NOMO-1 treated with DMSO at 0.1 percent for 48 hours (cell line): ENCODE measurements around the gene HDDC3.
A peak's percentile ranks its signal among the peaks of the same experiment; 100 is the strongest.
"Not testable (repeated sequence)": the region's sequence is repeated elsewhere in the genome, so short reads cannot be mapped to it uniquely, and the experiment has no call there.

Source experiments
- DNase-seq: peaks from one replicate; lab custom pipeline; 2025; ENCODE audit not compliant: unreplicated experiment; lab: John Stamatoyannopoulos, UW

The HDDC3 gene

GRCh38 chr15:90910441-90911301 lies 21.7 kb downstream of the HDDC3 start:
- DNase-seq = no peak

- no peak for DNase-seq
Observed at GRCh38 chr15:90909976-90910375, 22.4 kb downstream of the HDDC3 start.

GRCh38 chr15:90909449-90909848 lies 22.9 kb downstream of the HDDC3 start:
- not testable (repeated sequence) for DNase-seq

GRCh38 chr15:90907838-90908507 lies 24.4 kb downstream of the HDDC3 start:
- no peak for DNase-seq

GRCh38 chr15:90907051-90907660 lies 25.2 kb downstream of the HDDC3 start:
- DNase-seq = no peak

GRCh38 chr15:90906181-90906849 lies 26.0 kb downstream of the HDDC3 start:
- no peak for DNase-seq

GRCh38 chr15:90905306-90906180 lies 26.8 kb downstream of the HDDC3 start:
- no peak for DNase-seq

GRCh38 chr15:90904746-90905145 lies 27.6 kb downstream of the HDDC3 start:
- DNase-seq = no peak

- no peak for DNase-seq
Observed at GRCh38 chr15:90903733-90904536, 28.4 kb downstream of the HDDC3 start.

GRCh38 chr15:90902840-90903732 lies 29.3 kb downstream of the HDDC3 start, which contains the start of gene MAN2A2:
TSS of gene MAN2A2 (plus strand) at chr15:90903302. CDS start at chr15:90904208, 906 bp downstream.
- peak; percentile 64 for DNase-seq

GRCh38 chr15:90902040-90902839 lies 30.1 kb downstream of the HDDC3 start:
- peak; percentile 78 for DNase-seq

- no peak for DNase-seq
Observed at GRCh38 chr15:90901175-90902039, 30.9 kb downstream of the HDDC3 start.

- DNase-seq = peak; percentile 93
Observed at GRCh38 chr15:90897131-90897655, 35.2 kb downstream of the HDDC3 start.

- peak; percentile 31 for DNase-seq
Observed at GRCh38 chr15:90895571-90896117, 36.7 kb downstream of the HDDC3 start.

GRCh38 chr15:90893175-90894090 lies 38.9 kb downstream of the HDDC3 start:
- no peak for DNase-seq
